Stimulated activated CD8-positive, alpha-beta memory T cell treated with anti-CD3 and anti-CD28 coated beads, Interleukin-7, amount 100 ng/mL, for 1 hour (primary cell): ENCODE measurements around the gene CATSPER4.
"Not testable (repeated sequence)": the region's sequence is repeated elsewhere in the genome, so short reads cannot be mapped to it uniquely, and the experiment has no call there.

Source experiments
- DNase-seq, 2 donors: peaks; one replicate each; pipeline ENCODE4 v3.0.0-alpha.2; 2020; ENCODE audit warnings: low read depth in 2 of 2

Gene CATSPER4

GRCh38 chr1:26195805-26196204, 5.4 kb downstream of the CATSPER4 start:
- DNase-seq, result no peak

GRCh38 chr1:26197301-26197700, 6.9 kb downstream of the CATSPER4 start:
- DNase-seq, result no peak

- DNase-seq, result no peak
These were observed 7.4 kb downstream of the CATSPER4 start for GRCh38 chr1:26197813-26198212.

GRCh38 chr1:26200413-26200812, 10.0 kb downstream of the CATSPER4 start:
- no peak for DNase-seq

- no peak for DNase-seq
These were observed 13.4 kb downstream of the CATSPER4 start for GRCh38 chr1:26203642-26204318.

- DNase-seq, result no peak
These were observed 19.9 kb downstream of the CATSPER4 start for GRCh38 chr1:26210147-26210870.

- no peak for DNase-seq
These were observed 22.3 kb downstream of the CATSPER4 start for GRCh38 chr1:26212726-26213125.

GRCh38 chr1:26213335-26213905, 23.0 kb downstream of the CATSPER4 start:
- no peak for DNase-seq

- DNase-seq, result no peak
These were observed 24.8 kb downstream of the CATSPER4 start for GRCh38 chr1:26215246-26215645.

GRCh38 chr1:26218906-26219494, 28.6 kb downstream of the CATSPER4 start:
- no peak for DNase-seq

- DNase-seq, result no peak
These were observed 30.0 kb downstream of the CATSPER4 start for GRCh38 chr1:26220199-26220912.

GRCh38 chr1:26221094-26221493, 30.7 kb downstream of the CATSPER4 start:
- DNase-seq, result no peak

GRCh38 chr1:26224606-26225005, 34.2 kb downstream of the CATSPER4 start:
- no peak for DNase-seq

GRCh38 chr1:26225033-26225831, 34.8 kb downstream of the CATSPER4 start:
- no peak for DNase-seq

- not testable (repeated sequence) for DNase-seq
These were observed 40.3 kb downstream of the CATSPER4 start for GRCh38 chr1:26230682-26231081.

- DNase-seq, result peak; percentile 97 to 98
These were observed 43.7 kb downstream of the CATSPER4 start, which contains the start of gene CEP85 for GRCh38 chr1:26233903-26234643. Gene CEP85 (plus strand): TSS chr1:26234200. CDS start chr1:26239784, 5,584 bp downstream.

GRCh38 chr1:26234644-26235370, 44.4 kb downstream of the CATSPER4 start:
- DNase-seq, result peak in 1 of 2 donors; percentile 2

- no peak for DNase-seq
These were observed 47.0 kb downstream of the CATSPER4 start for GRCh38 chr1:26237230-26237966.

GRCh38 chr1:26239936-26240335, 49.5 kb downstream of the CATSPER4 start:
- DNase-seq, result no peak
